ENCODE measurements around the gene DNM1. TPM values are rescaled to one million over a fixed set of nuclear protein-coding genes. Genes with fewer than 3 reads are reported as not detected.
A peak's percentile ranks its signal among the peaks of the same experiment; 100 is the strongest.

Gene DNM1
- total RNA-seq, 6 donors from 2014 or later = 1.4 to 17.8 (median 7.9) TPM

DNA sequence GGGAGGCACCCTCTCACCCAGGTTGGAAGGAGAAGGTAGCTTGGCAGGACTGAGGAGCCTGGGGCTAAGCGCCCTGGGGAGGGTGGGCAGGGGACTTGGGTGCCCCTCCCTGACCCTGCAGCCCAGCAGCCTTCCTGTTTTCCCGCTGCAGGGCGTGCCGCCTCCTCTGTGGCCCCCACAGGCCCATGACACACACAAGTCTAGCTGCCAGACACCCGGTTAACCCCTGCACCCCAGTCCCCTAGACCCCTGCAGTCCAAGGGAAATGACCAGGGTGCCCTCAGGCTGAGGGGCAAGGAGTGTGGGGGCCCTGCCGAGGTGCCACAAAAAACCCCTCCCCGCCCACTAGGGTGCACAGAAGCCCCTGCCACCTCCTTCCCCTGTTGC is 39.6 kb downstream of the DNM1 start:
- 50% methylated on average over 4 of the region's 7 CpGs; no CpG with 5 or more reads in 1 of the 2 donors for WGBS, 2 donors
- no peaks in the 10 kb centered on the region for H3K9me3 ChIP-seq
- H3K27me3 ChIP-seq = no peaks in the 10 kb centered on the region
- no peak overlapping the region for H3K4me3 ChIP-seq
- peak overlapping the region in 3 of 4 donors; percentile 1 to 82 (median 50) for H3K27ac ChIP-seq
- H3K4me1 ChIP-seq = peaks cover 15 to 31% (median 20%) of the 10 kb centered on the region in 4 donors
- ATAC-seq (ENCODE audit: low FRiP score in 2 of 2) (peak in 1 of 2 donors; percentile 72), DNase-seq (peak in 1 of 2 donors; percentile 68)
- TF ChIP-seq EP300 (IDR thresholded peaks at IDR 0.05) = no peak
- no peak for TF ChIP-seq POLR2A (IDR thresholded peaks at IDR 0.05)
- no peaks in the 10 kb centered on the region for H3K36me3 ChIP-seq

DNA sequence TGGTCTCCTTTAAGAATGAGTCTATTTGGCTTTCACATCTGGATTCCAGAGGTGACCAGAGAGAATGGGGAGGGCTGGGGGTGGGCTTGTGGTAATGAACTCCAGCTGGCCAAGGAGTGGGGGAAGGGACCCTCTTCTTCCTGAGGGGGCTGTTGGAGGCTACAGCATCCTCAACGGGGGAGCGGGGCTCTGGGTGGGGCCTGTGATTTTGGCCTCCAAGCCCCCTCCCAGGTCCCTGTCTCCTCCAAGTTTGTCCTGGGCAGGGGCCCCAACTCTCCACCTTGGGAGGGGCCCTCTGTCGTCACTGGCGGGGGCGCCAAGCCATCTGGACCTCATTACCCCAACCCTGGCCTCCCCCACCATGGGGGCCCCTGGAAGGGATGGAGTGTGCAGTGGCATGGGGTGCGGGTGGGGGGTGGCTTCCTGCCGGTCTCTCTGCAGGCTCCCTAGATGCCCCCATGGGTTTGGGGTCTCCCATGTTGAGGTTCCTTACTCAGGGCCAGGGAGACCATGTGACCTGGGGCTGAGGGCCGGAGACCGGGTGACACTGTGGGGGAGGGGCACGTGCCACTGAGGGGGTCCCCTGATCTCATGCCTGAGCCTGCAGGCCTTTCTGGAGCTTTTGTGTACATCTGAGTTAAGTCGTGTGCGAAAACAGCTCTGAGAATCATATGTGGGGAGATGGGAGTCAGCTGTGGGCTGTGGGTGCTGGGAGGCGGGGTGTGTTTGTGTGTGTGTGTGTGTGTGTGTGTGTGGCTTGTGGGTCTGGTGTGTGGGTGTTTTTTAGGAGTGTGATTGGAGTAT is 40.2 kb downstream of the DNM1 start:
- no peak overlapping the region for H3K4me3 ChIP-seq
- DNase-seq (peak in 1 of 2 donors; percentile 77), ATAC-seq (ENCODE audit: low FRiP score in 2 of 2) (peak in 1 of 2 donors; percentile 60)
- no peaks in the 10 kb centered on the region for H3K9me3 ChIP-seq
- WGBS, 2 donors = 54 to 73% methylated on average over 7 to 13 of the region's 13 CpGs
- peaks cover 15 to 31% (median 20%) of the 10 kb centered on the region in 4 donors for H3K4me1 ChIP-seq
- H3K27me3 ChIP-seq = no peaks in the 10 kb centered on the region
- H3K36me3 ChIP-seq = no peaks in the 10 kb centered on the region
- peak overlapping the region in 3 of 4 donors; percentile 1 to 82 (median 50) for H3K27ac ChIP-seq
- TF ChIP-seq POLR2A (IDR thresholded peaks at IDR 0.05) (no peak), POLR2AphosphoS5 (IDR thresholded peaks at IDR 0.05) (no peak), EP300 (IDR thresholded peaks at IDR 0.05) (no peak)
- TF ChIP-seq, protein P1, sequence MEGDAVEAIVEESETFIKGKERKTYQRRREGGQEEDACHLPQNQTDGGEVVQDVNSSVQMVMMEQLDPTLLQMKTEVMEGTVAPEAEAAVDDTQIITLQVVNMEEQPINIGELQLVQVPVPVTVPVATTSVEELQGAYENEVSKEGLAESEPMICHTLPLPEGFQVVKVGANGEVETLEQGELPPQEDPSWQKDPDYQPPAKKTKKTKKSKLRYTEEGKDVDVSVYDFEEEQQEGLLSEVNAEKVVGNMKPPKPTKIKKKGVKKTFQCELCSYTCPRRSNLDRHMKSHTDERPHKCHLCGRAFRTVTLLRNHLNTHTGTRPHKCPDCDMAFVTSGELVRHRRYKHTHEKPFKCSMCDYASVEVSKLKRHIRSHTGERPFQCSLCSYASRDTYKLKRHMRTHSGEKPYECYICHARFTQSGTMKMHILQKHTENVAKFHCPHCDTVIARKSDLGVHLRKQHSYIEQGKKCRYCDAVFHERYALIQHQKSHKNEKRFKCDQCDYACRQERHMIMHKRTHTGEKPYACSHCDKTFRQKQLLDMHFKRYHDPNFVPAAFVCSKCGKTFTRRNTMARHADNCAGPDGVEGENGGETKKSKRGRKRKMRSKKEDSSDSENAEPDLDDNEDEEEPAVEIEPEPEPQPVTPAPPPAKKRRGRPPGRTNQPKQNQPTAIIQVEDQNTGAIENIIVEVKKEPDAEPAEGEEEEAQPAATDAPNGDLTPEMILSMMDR (IDR thresholded peaks at IDR 0.05) = no peak

DNA sequence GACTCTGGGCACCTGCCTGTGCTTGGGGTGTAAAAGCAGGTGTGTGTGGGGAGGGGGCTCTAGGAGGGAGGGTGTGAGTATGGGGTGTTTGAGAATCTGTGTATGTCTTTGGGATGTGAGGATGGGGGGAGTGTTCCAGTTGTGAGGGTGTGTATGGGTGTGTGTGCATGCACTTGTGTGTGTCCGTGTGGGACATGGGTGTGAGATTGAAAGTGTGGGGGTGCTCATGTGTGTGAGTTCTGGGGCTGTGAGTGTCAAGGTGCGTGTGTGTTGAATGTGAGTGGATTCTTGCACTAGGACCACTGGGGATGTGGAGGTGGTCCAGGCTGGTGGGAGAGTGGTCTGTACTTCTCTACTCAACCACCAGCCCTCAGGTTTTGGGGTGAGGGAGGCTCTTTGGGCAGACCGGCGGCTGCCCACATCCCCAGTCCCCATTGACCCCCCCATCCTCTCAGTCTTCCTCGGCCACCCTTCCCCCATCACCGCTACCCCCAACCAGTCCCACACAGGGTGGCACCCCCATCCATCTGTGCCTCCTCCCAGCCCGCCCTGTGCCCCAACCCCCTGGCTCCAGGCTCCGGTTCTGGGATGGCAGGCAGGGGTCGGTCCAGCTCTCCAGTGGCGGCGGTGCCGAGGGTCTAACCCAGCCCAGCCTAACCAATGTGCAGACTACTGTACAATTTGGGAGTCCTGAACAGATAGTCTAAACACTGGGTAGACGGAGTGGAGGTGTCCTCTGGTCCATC is 41.1 kb downstream of the DNM1 start:
- Histone ChIP-seq H3K9me3 (no peaks in the 10 kb centered on the region), H3K27ac (peak overlapping the region in 3 of 4 donors; percentile 12 to 82 (median 70)), H3K36me3 (no peaks in the 10 kb centered on the region), H3K4me3 (peak overlapping the region in 3 of 4 donors; percentile 25 to 40 (median 36)), H3K4me1 (peaks cover 15 to 31% (median 20%) of the 10 kb centered on the region in 4 donors), H3K27me3 (no peaks in the 10 kb centered on the region)
- peak in 1 of 2 donors; percentile 30 for ATAC-seq (ENCODE audit: low FRiP score in 2 of 2)
- 49 to 54% methylated on average over 5 to 13 of the region's 13 CpGs for WGBS, 2 donors
- peak in 1 of 2 donors; percentile 65 for DNase-seq
- TF ChIP-seq POLR2A (IDR thresholded peaks at IDR 0.05) (no peak), POLR2AphosphoS5 (IDR thresholded peaks at IDR 0.05) (no peak), EP300 (IDR thresholded peaks at IDR 0.05) (no peak)
- TF ChIP-seq, protein P1 (IDR thresholded peaks at IDR 0.05) = no peak

DNA sequence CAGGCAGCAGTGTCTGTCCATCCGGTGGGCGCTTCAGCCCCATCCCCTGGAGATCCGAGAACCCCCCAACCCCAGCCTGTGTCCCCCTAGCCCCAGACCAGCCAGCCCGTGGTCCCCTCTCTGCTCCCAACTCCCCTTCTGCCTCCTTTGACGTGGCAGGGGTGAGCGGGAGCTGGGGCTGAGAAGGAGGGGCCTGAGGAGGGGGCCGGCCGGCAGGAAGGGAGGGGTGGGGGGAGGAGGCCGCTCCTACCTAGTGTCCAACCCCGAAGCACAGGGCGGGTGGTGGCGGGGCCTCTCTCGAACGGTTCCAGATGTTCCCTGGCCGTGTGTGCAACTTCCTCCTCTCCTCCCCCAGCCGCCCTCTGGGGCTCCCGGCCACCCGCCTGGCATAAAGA is 41.7 kb downstream of the DNM1 start:
- Histone ChIP-seq H3K4me3 (peak overlapping the region in 3 of 4 donors; percentile 25 to 40 (median 36)), H3K27ac (peak overlapping the region in 3 of 4 donors; percentile 12 to 82 (median 70))
- ATAC-seq (ENCODE audit: low FRiP score in 2 of 2) = peak; percentile 68 to 87

More for the DNA sequence above, 41.7 kb downstream of the DNM1 start:
- TF ChIP-seq, protein P1 (IDR thresholded peaks at IDR 0.05) = no peak
- TF ChIP-seq POLR2A (IDR thresholded peaks at IDR 0.05) (no peak), POLR2AphosphoS5 (IDR thresholded peaks at IDR 0.05) (peak in 1 of 2 donors; percentile 62)
- Histone ChIP-seq H3K27me3 (no peaks in the 10 kb centered on the region), H3K36me3 (no peaks in the 10 kb centered on the region), H3K4me1 (peaks cover 15 to 32% (median 20%) of the 10 kb centered on the region in 4 donors), H3K9me3 (no peaks in the 10 kb centered on the region)
- peak; percentile 65 to 86 for DNase-seq
- 9% methylated on average over 17 of the region's 18 CpGs; no CpG with 5 or more reads in 1 of the 2 donors for WGBS, 2 donors
